Globus pallidus (tissue), 1 donor: ENCODE measurements around the gene WFDC12.

Source experiments
- DNase-seq: peaks from one replicate; pipeline ENCODE4 v3.0.0-alpha.2; 2015; ENCODE audit warnings: low spot score

Gene WFDC12

DNA sequence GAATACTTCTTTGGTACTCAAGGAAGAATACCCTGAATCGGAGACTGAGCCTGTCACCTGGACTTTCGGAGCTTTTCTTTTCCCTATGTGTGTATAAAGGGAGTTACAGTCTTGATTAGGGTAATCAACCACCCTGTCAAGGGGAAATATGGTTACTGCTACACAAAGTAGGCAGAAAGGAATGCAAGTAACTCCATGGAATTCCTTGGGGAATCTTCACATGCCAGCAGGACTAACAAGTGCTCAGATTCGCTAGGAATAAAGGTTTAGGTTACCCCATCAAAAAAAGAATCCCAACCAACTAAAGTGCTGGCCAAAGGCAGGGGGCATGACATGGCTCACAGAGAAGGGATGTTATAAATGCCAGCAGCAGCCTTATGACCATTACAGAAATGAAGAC is 33.8 kb downstream of the WFDC12 start:
- DNase-seq = no peak

- no peak for DNase-seq
Observed at GRCh38 chr20:45088247-45088646, 36.0 kb downstream of the WFDC12 start.

GRCh38 chr20:45087814-45088213 is 36.5 kb downstream of the WFDC12 start:
- DNase-seq = no peak

DNA sequence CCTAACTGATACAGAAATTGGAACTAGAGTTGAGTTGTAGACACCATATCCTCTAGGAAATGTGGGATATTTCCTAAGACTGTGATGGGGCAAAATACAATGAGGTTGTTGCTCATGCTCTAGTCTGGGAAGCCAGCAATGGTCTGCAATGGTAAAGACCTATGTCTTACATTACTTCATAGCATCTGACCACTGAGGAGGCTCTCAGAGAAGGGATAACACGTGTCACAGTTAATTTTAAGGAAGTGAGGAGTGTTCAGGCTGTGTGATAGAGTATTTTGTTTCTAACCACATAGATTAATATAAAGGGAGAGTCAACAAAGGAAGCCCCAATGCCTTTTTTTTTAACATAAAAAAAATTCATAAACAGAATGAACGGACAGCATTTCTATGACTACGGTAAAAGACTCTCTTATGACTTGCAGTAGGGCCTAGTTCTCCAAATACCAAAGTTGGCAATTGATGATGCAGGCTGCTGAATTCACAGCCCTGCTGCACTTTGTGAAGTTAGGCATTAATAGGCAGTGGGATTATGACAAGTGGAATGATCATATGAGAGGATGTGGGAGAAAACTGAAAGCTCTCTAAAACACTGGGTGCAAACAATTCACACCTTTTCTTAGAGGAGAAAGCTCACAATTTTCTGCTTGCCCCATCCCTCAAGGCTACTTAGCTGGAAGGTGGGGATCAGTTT is 37.0 kb downstream of the WFDC12 start:
- DNase-seq = no peak

GRCh38 chr20:45085867-45086266 is 38.4 kb downstream of the WFDC12 start:
- DNase-seq = no peak

GRCh38 chr20:45085289-45085688 is 39.0 kb downstream of the WFDC12 start:
- no peak for DNase-seq

GRCh38 chr20:45083127-45083526 is 41.1 kb downstream of the WFDC12 start:
- no peak for DNase-seq

GRCh38 chr20:45082468-45082867 is 41.8 kb downstream of the WFDC12 start:
- no peak for DNase-seq

DNA sequence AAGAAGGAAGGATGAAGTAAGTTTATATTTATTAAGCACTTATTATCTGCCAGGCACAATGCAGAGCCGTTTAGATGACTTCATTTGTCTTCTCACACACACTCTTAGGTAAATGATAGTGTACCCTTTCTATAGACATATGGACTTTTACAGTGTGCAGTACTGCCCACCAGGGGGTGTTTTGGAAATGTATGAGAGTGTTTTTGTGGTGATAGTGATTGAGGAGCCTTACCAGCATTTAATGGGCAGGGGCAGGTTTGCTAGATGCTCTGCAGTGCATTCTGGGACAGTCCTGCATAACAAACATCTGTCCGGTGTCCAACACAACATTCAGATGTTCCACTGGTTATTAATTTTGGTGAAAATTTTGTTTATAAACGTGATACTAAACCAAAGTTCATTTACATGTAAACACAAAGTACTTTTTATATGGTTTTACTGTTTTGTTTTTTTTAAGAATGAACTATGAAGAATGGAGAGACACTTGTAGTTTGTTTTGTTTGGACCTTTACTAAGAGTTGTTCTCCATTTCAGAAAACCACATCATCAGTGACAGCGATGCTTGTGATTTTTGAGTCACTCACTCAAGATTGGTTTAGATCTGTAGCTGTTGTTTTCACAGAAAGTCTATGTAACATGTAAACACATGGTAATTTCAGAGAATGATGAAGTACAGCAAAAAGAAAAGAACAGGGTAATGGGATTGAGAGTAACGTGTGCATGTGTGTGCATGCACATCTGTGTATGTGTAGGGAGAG is 43.2 kb downstream of the WFDC12 start:
- no peak for DNase-seq

- no peak for DNase-seq
Observed at GRCh38 chr20:45077559-45077958, 46.7 kb downstream of the WFDC12 start.
